Measurements from ENCODE around the gene METTL21C. TPM values are rescaled to one million over a fixed set of nuclear protein-coding genes. Genes with fewer than 3 reads are reported as not detected.

The METTL21C gene
- polyA plus RNA-seq, 1 donor from 2014 or later = not detected

GRCh38 chr13:102677122-102677521 lies 17.7 kb downstream of the METTL21C start:
- Histone ChIP-seq H3K4me2 (ENCODE audit: low read length) (no peak overlapping the region), H3K4me3 (ENCODE audit: low read length) (no peak overlapping the region), H3K79me2 (replicated peaks; ENCODE audit: insufficient read depth, low read length) (no peaks in the 10 kb centered on the region), H3K27me3 (ENCODE audit: insufficient read depth, low read depth, low read length) (no peaks in the 10 kb centered on the region), H4K20me1 (ENCODE audit: insufficient read depth) (no peaks in the 10 kb centered on the region), H3K9me2 (ENCODE audit: insufficient read depth, low read length) (no peaks in the 10 kb centered on the region), H3K9me3 (ENCODE audit: low read length) (no peaks in the 10 kb centered on the region), H3F3A (ENCODE audit: insufficient read depth, low read length, poor library complexity, severe bottlenecking) (no peaks in the 10 kb centered on the region), H3K36me3 (ENCODE audit: insufficient read depth, low read length) (peaks cover 4% of the 10 kb centered on the region), H3K27ac (ENCODE audit: low read length) (no peak overlapping the region), H3K9ac (ENCODE audit: low read length) (no peak overlapping the region), H2AFZ (ENCODE audit: low read depth, low read length) (no peak overlapping the region)
- TF ChIP-seq MXI1 (conservative IDR thresholded peaks at IDR 0.05; ENCODE audit: poor library complexity, severe bottlenecking) = no peak
- no peak for TF ChIP-seq TAF1 (IDR thresholded peaks at IDR 0.05; ENCODE audit: low read depth)
- TF ChIP-seq POLR2AphosphoS5 (IDR thresholded peaks at IDR 0.05) = no peak
- TF ChIP-seq EP300 (conservative IDR thresholded peaks at IDR 0.05; ENCODE audit: poor library complexity, severe bottlenecking) = no peak
- TF ChIP-seq EZH2 (IDR thresholded peaks at IDR 0.05; ENCODE audit: borderline replicate concordance, insufficient read depth, low read length, poor library complexity, severe bottlenecking) = no peak
- TF ChIP-seq REST (IDR thresholded peaks at IDR 0.05; ENCODE audit: borderline replicate concordance) = no peak
- no peak for TF ChIP-seq CTCF (IDR thresholded peaks at IDR 0.05; ENCODE audit: poor library complexity, severe bottlenecking)

- peaks cover 4% of the 10 kb centered on the region for H3K36me3 ChIP-seq (ENCODE audit: insufficient read depth, low read length)
- no peak overlapping the region for H3K27ac ChIP-seq (ENCODE audit: low read length)
- H4K20me1 ChIP-seq (ENCODE audit: insufficient read depth) = no peaks in the 10 kb centered on the region
- no peaks in the 10 kb centered on the region for H3K27me3 ChIP-seq (ENCODE audit: insufficient read depth, low read depth, low read length)
- H3K4me2 ChIP-seq (ENCODE audit: low read length) = no peak overlapping the region
- no peak overlapping the region for H3K4me3 ChIP-seq (ENCODE audit: low read length)
- no peaks in the 10 kb centered on the region for H3F3A ChIP-seq (ENCODE audit: insufficient read depth, low read length, poor library complexity, severe bottlenecking)
- H3K79me2 ChIP-seq (replicated peaks; ENCODE audit: insufficient read depth, low read length) = no peaks in the 10 kb centered on the region
- H3K9ac ChIP-seq (ENCODE audit: low read length) = no peak overlapping the region
- no peaks in the 10 kb centered on the region for H3K9me2 ChIP-seq (ENCODE audit: insufficient read depth, low read length)
- no peaks in the 10 kb centered on the region for H3K9me3 ChIP-seq (ENCODE audit: low read length)
- no peak overlapping the region for H2AFZ ChIP-seq (ENCODE audit: low read depth, low read length)
- no peak for TF ChIP-seq CTCF (IDR thresholded peaks at IDR 0.05; ENCODE audit: poor library complexity, severe bottlenecking)
- TF ChIP-seq RAD21 (conservative IDR thresholded peaks at IDR 0.05) = no peak
- TF ChIP-seq EZH2 (IDR thresholded peaks at IDR 0.05; ENCODE audit: borderline replicate concordance, insufficient read depth, low read length, poor library complexity, severe bottlenecking) = no peak
- TF ChIP-seq MXI1 (conservative IDR thresholded peaks at IDR 0.05; ENCODE audit: poor library complexity, severe bottlenecking) = no peak
- no peak for TF ChIP-seq TAF1 (IDR thresholded peaks at IDR 0.05; ENCODE audit: low read depth)
- no peak for TF ChIP-seq SMC3 (conservative IDR thresholded peaks at IDR 0.05; ENCODE audit: poor library complexity)
- no peak for TF ChIP-seq EP300 (conservative IDR thresholded peaks at IDR 0.05; ENCODE audit: poor library complexity, severe bottlenecking)
- TF ChIP-seq REST (IDR thresholded peaks at IDR 0.05; ENCODE audit: borderline replicate concordance) = no peak
- no peak for TF ChIP-seq POLR2AphosphoS5 (IDR thresholded peaks at IDR 0.05)
These were observed 19.7 kb downstream of the METTL21C start for GRCh38 chr13:102675115-102675514.

All from neural cell (in vitro differentiated cells).